Neuronal stem cell (in vitro differentiated cells): ENCODE data around the gene DFFA.
"Not testable (repeated sequence)": the region's sequence is repeated elsewhere in the genome, so short reads cannot be mapped to it uniquely, and the experiment has no call there.

Experiments used
- DNase-seq: peaks from one replicate; pipeline ENCODE4 v3.0.0-alpha.2; 2013; ENCODE audit warnings: low spot score
- H2AFZ ChIP-seq: one replicate; pipeline ENCODE4 v1.6.1; 2013; ENCODE audit warnings: mild to moderate bottlenecking, low read length, inconsistent platforms
- H2AK5ac ChIP-seq: 2 replicates; pipeline ENCODE4 v1.6.1; 2013; ENCODE audit warnings: low read depth, mild to moderate bottlenecking, inconsistent platforms, low read length, moderate library complexity, mixed read lengths
- H2BK120ac ChIP-seq: 2 replicates; pipeline ENCODE4 v1.6.1; 2013; ENCODE audit warnings: low read depth, mild to moderate bottlenecking, inconsistent platforms, low read length, moderate library complexity, mixed read lengths
- H2BK12ac ChIP-seq: one replicate; pipeline ENCODE4 v1.6.1; 2013; ENCODE audit warnings: low read length, inconsistent platforms
- H2BK15ac ChIP-seq: 2 replicates; pipeline ENCODE4 v1.6.1; 2013; ENCODE audit warnings: mild to moderate bottlenecking, low read length, inconsistent platforms, mixed read lengths
- H2BK5ac ChIP-seq: one replicate; pipeline ENCODE4 v1.6.1; 2013; ENCODE audit warnings: inconsistent platforms, mild to moderate bottlenecking, low read length, moderate library complexity
- H3K14ac ChIP-seq: one replicate; pipeline ENCODE4 v1.6.1; 2013; ENCODE audit warnings: low read length, inconsistent platforms
- H3K18ac ChIP-seq: 2 replicates; pipeline ENCODE4 v1.6.1; 2013; ENCODE audit warnings: low read length, inconsistent platforms
- H3K23ac ChIP-seq: 2 replicates; pipeline ENCODE4 v1.6.1; 2013; ENCODE audit warnings: low read depth, mild to moderate bottlenecking, mixed read lengths, low read length, inconsistent platforms; ENCODE audit not compliant: poor library complexity
- H3K27ac ChIP-seq: replicated peaks from 3 replicates; pipeline ENCODE4 v1.5.1; 2013; ENCODE audit warnings: low read length, inconsistent platforms
- H3K27me3 ChIP-seq, 3 experiments: 2 replicates each; pipeline ENCODE4 v1.6.1; 2013; ENCODE audit warnings: low read length in 3 of 3, mild to moderate bottlenecking in 2 of 3, inconsistent platforms in 1 of 3, low read depth in 1 of 3, mixed read lengths in 1 of 3, moderate library complexity in 1 of 3; ENCODE audit not compliant: control insufficient read depth in 3 of 3, insufficient read depth in 3 of 3
- H3K36me3 ChIP-seq, 2 donors: replicated peaks in 1 of 2; 2 replicates each; pipeline ENCODE4 v1.6.1; 2013; ENCODE audit warnings: low read length in 2 of 2; ENCODE audit not compliant: control insufficient read depth in 2 of 2, insufficient read depth in 2 of 2
- H3K4ac ChIP-seq: 2 replicates; pipeline ENCODE4 v1.6.1; 2013; ENCODE audit warnings: inconsistent platforms, mild to moderate bottlenecking, low read length, moderate library complexity
- H3K4me1 ChIP-seq, 2 donors: 1 replicate in 1 of 2; 2 replicates in 1 of 2; pipeline ENCODE4 v1.6.1; 2013; ENCODE audit warnings: low read length in 2 of 2, low read depth in 1 of 2; ENCODE audit not compliant: control insufficient read depth in 2 of 2, insufficient read depth in 1 of 2
- H3K4me2 ChIP-seq: one replicate; pipeline ENCODE4 v1.6.1; 2013; ENCODE audit warnings: mild to moderate bottlenecking, low read length, inconsistent platforms; ENCODE audit not compliant: insufficient read depth, poor library complexity, severe bottlenecking
- H3K4me3 ChIP-seq, 2 donors: 2 replicates each; pipeline ENCODE4 v1.5.1; 2013; ENCODE audit warnings: low read length in 2 of 2, mild to moderate bottlenecking in 2 of 2, inconsistent platforms in 1 of 2, moderate library complexity in 1 of 2
- H3K79me1 ChIP-seq: one replicate; pipeline ENCODE4 v1.6.1; 2013; ENCODE audit warnings: low read depth, mild to moderate bottlenecking, inconsistent platforms, low read length, moderate library complexity
- H3K9ac ChIP-seq: one replicate; pipeline ENCODE4 v1.6.1; 2013; ENCODE audit warnings: mild to moderate bottlenecking, low read depth, low read length, inconsistent platforms; ENCODE audit not compliant: poor library complexity
- H3K9me3 ChIP-seq, 2 donors: replicated peaks in 1 of 2; 2 replicates each; pipeline versions ENCODE3 to v1.6.1; 2013; ENCODE audit warnings: low read length in 2 of 2, mild to moderate bottlenecking in 2 of 2, inconsistent platforms in 1 of 2, low read depth in 1 of 2, mixed read lengths in 1 of 2, moderate library complexity in 1 of 2; ENCODE audit not compliant: control insufficient read depth in 2 of 2, insufficient read depth in 1 of 2
- H4K8ac ChIP-seq: one replicate; pipeline ENCODE4 v1.6.1; 2013; ENCODE audit warnings: low read depth, mild to moderate bottlenecking, inconsistent platforms, low read length, moderate library complexity
- H4K91ac ChIP-seq: one replicate; pipeline ENCODE4 v1.6.1; 2013; ENCODE audit warnings: low read length, low read depth, mild to moderate bottlenecking, inconsistent platforms; ENCODE audit not compliant: poor library complexity
- WGBS, 2 donors: extraction: QIAGEN DNeasy Blood & Tissue Kit; methylation state at CpG; one replicate each; pipeline ENCODE4 v1.1.7; 2013; ENCODE audit warnings: missing lambda C conversion rate in 2 of 2, mixed read lengths in 1 of 2; ENCODE audit not compliant: insufficient read length in 2 of 2, insufficient replicate concordance in 1 of 2; ENCODE audit errors: extremely low coverage in 2 of 2; 5-methylcytosine and 5-hydroxymethylcytosine counted together

The DFFA gene

DNA sequence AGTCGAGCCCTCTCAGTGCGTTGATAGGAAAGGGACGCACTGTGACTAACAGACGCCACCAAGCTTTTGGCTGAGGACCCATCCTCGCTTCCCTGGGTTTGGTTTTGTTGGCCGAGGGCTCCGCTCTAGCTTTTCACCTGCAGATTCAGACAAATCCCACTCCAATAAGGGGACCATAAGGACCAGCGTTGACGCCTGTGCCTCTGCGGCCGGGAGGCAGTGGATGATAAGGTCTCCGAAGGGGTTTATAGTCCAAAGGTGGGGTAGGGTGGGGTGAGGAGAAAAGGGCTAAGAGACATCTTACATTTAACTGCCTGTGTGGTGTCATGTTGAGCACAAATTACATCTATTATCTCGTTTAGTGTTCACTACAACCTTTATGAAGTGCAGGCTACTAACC, 3.2 kb upstream of the DFFA start:
- Histone ChIP-seq H3K9ac (peak overlapping the region; percentile 83), H2BK12ac (no peak overlapping the region), H3K4ac (no peak overlapping the region), H3K79me1 (peaks cover 5% of the 10 kb centered on the region), H3K18ac (peak overlapping the region; percentile 94), H3K4me3 (peak overlapping the region; percentile 86 to 95), H3K36me3 (peaks cover 4 to 10% of the 10 kb centered on the region in 2 donors), H3K27me3 (no peaks in the 10 kb centered on the region), H2BK5ac (peak overlapping the region; percentile 88), H3K14ac (no peak overlapping the region), H4K91ac (no peak overlapping the region), H2AK5ac (peak overlapping the region; percentile 4), H3K27ac (peak overlapping the region; percentile 63), H3K23ac (peak overlapping the region; percentile 99), H3K9me3 (no peaks in the 10 kb centered on the region), H4K8ac (no peak overlapping the region), H2BK15ac (no peak overlapping the region), H2AFZ (peak overlapping the region; percentile 86), H3K4me1 (peaks cover 1 to 16% of the 10 kb centered on the region in 2 donors), H2BK120ac (no peak overlapping the region), H3K4me2 (peak overlapping the region; percentile 74)
- no peak for DNase-seq
- no CpG with 5 or more reads among the region's 13 CpGs for WGBS, 2 donors

DNA sequence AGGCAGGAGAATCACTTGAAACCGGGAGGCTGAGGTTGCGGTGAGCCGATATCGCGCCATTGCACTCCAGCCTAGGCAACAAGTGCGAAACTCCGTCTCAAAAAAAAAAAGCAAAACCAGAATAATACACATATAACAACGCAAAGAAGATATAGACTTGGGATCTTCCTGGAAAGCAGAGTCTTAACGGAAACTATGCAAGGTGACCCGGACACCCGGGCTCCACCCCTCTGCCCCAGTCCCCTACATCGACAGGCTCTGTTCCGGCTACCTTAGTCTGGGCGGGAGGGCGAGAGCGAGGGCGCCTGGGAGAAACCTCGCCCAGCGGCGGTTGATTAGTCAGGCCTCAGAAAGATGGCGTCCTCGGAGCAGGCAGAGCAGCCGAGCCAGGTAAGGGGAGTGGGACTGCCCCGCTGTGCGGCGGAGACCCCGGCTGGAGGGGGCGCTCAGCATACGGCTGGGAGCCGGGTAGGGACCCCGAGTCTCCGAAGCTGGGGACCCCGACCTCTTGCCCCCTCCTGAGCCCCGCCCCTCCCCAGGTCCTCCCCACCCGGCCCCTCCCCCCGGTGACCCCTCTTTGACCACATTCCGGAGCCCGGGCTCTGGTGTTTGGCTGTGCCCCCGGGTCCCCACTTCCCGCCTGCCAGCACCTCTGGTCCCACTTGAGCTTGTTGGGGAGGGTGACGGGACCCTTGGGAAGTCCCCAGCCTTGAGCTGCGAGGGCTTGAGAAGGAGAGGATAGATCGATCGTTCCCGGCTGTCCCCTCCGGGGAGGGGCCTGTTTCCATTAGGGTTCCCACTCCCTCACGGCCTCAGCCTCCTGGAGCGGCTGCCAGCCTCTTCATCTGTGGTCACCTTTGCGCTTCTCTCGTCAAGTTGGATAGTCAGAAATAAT, 2.5 kb upstream of the DFFA start, which contains the start of gene PEX14:
PEX14 (plus strand) TSS at position 338 of the 895 bp plus-strand sequence; CDS start at position 355, 17 bp downstream.
- peak within 1 kb of the TSS; percentile 83 for H3K9ac ChIP-seq
- H3K23ac ChIP-seq = peak within 1 kb of the TSS; percentile 99
- peaks cover 5% of the 10 kb centered on the region for H3K79me1 ChIP-seq
- no peak within 1 kb of the TSS for H3K14ac ChIP-seq
- H3K27ac ChIP-seq = peak within 1 kb of the TSS; percentile 63
- H3K4me1 ChIP-seq = peaks cover 1 to 16% of the 10 kb centered on the region in 2 donors
- no peaks in the 10 kb centered on the region for H3K9me3 ChIP-seq
- H4K8ac ChIP-seq = no peak within 1 kb of the TSS
- no peak within 1 kb of the TSS for H2BK12ac ChIP-seq
- peak; percentile 83 for DNase-seq
- peak within 1 kb of the TSS; percentile 88 for H2BK5ac ChIP-seq
- peak within 1 kb of the TSS; percentile 94 for H3K18ac ChIP-seq
- peak within 1 kb of the TSS; percentile 86 for H2AFZ ChIP-seq
- peak within 1 kb of the TSS; percentile 86 to 95 for H3K4me3 ChIP-seq
- no CpG with 5 or more reads among the region's 50 CpGs for WGBS, 2 donors
- H3K27me3 ChIP-seq = no peaks in the 10 kb centered on the region
- H2BK15ac ChIP-seq = peak within 1 kb of the TSS; percentile 41
- H2BK120ac ChIP-seq = no peak within 1 kb of the TSS
- no peak within 1 kb of the TSS for H3K4ac ChIP-seq
- peaks cover 4 to 10% of the 10 kb centered on the region in 2 donors for H3K36me3 ChIP-seq
- no peak within 1 kb of the TSS for H4K91ac ChIP-seq
- H3K4me2 ChIP-seq = peak within 1 kb of the TSS; percentile 74
- H2AK5ac ChIP-seq = peak within 1 kb of the TSS; percentile 4

DNA sequence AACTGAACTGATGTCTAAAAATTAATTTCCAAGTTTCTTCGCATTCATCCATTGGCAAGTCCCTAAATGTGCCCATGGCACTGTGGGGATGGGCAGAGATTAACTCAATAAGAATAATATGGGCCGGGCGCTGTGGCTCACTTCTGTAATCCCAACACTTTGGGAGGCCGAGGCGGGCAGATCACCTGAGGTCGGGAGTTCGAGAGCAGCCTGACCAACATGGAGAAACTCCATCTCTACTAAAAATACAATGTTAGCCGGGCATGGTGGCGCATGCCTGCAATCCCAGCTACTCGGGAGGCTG, 1.9 kb upstream of the DFFA start:
- not testable (repeated sequence) for H3K9ac ChIP-seq, DNase-seq, H2BK5ac ChIP-seq, H2BK12ac ChIP-seq, H2BK120ac ChIP-seq, H3K79me1 ChIP-seq, H3K23ac ChIP-seq, H3K18ac ChIP-seq, H3K14ac ChIP-seq, H2AK5ac ChIP-seq, H3K27ac ChIP-seq, H3K36me3 ChIP-seq, H3K27me3 ChIP-seq, H4K91ac ChIP-seq, H4K8ac ChIP-seq, H3K4ac ChIP-seq, H3K9me3 ChIP-seq, H2BK15ac ChIP-seq
- peaks cover 1 to 16% of the 10 kb centered on the region in 2 donors for H3K4me1 ChIP-seq
- H2AFZ ChIP-seq = peak overlapping the region; percentile 86
- peak overlapping the region in 1 of 2 donors; percentile 95 for H3K4me3 ChIP-seq
- no CpG with 5 or more reads among the region's 10 CpGs for WGBS, 2 donors
- H3K4me2 ChIP-seq = peak overlapping the region; percentile 37

DNA sequence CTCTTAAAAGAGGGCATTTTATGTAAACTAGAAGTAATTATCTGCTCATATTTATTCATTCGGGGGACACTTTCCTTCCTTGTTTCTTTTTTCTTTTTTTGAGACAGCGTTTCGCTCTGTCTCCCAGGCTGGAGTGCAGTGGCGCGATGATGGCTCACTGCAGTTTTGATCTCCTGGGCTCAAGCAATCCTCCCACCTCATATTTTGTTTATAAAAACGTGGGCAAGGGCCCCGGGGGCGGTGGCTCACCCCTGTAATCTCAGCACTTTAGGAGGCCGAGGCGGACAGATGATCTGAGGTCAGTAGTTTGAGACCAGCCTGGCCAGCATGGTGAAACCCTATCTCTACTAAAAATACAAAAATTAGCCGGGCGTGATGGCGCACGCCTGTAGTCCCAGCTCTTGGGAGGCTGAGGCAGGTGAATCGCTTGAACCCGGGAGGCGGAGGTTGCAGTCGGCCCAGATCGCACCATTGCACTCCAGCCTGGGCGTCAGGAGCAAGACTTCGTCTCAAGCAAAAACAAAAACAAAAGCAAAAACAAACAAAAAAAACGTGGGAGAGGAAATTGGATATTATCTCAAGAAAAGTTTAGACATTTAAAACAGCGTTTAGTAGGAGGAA, 926 bp upstream of the DFFA start:
- Histone ChIP-seq H3K4me3 (no peak overlapping the region), H2BK12ac (no peak overlapping the region), H2AK5ac (no peak overlapping the region), H3K27ac (no peak overlapping the region), H3K4ac (no peak overlapping the region), H4K91ac (no peak overlapping the region), H3K4me2 (no peak overlapping the region), H3K27me3 (no peaks in the 10 kb centered on the region), H2BK120ac (no peak overlapping the region), H2BK5ac (no peak overlapping the region), H3K79me1 (no peaks in the 10 kb centered on the region), H3K9me3 (no peaks in the 10 kb centered on the region), H3K14ac (no peak overlapping the region), H2BK15ac (no peak overlapping the region), H2AFZ (peak overlapping the region; percentile 97), H3K4me1 (peaks cover 1 to 16% of the 10 kb centered on the region in 2 donors), H3K23ac (no peak overlapping the region), H4K8ac (no peak overlapping the region), H3K36me3 (peaks cover 10 to 15% of the 10 kb centered on the region in 2 donors), H3K18ac (no peak overlapping the region), H3K9ac (no peak overlapping the region)
- no CpG with 5 or more reads among the region's 23 CpGs for WGBS, 2 donors
- no peak for DNase-seq
